ENCODE results near the gene EMSY.
"Not testable (repeated sequence)": the region's sequence is repeated elsewhere in the genome, so short reads cannot be mapped to it uniquely, and the experiment has no call there.

The EMSY gene

GRCh38 chr11:76579056-76579751 lies 134.4 kb downstream of the EMSY start:
- Histone ChIP-seq H3K4me3 (replicated peaks; ENCODE audit: insufficient read depth, low read length) (no peak overlapping the region), H3K27me3 (ENCODE audit: insufficient read depth, poor library complexity, severe bottlenecking) (no peaks in the 10 kb centered on the region), H3K27ac (replicated peaks) (no peak overlapping the region)
- no peak for DNase-seq (ENCODE audit: low read depth in 1 of 2, low spot score in 1 of 2)
- no peak for TF ChIP-seq CTCF (IDR thresholded peaks at IDR 0.05; ENCODE audit: insufficient read depth, low read length)
- no peak for TF ChIP-seq POLR2AphosphoS5 (IDR thresholded peaks at IDR 0.05; ENCODE audit: low read depth)
- TF ChIP-seq REST (IDR thresholded peaks at IDR 0.05; ENCODE audit: insufficient replicate concordance, low read depth): no peak
- no peak for TF ChIP-seq GABPA (IDR thresholded peaks at IDR 0.05; ENCODE audit: low read depth)
- TF ChIP-seq SPI1 (IDR thresholded peaks at IDR 0.05; ENCODE audit: borderline replicate concordance, low read depth): no peak

GRCh38 chr11:76579752-76580151 lies 134.9 kb downstream of the EMSY start:
- Histone ChIP-seq H3K27me3 (ENCODE audit: insufficient read depth, poor library complexity, severe bottlenecking) (no peaks in the 10 kb centered on the region), H3K4me3 (replicated peaks; ENCODE audit: insufficient read depth, low read length) (no peak overlapping the region), H3K27ac (replicated peaks) (no peak overlapping the region)
- DNase-seq (ENCODE audit: low read depth in 1 of 2, low spot score in 1 of 2): no peak
- TF ChIP-seq REST (IDR thresholded peaks at IDR 0.05; ENCODE audit: insufficient replicate concordance, low read depth) (no peak), SPI1 (IDR thresholded peaks at IDR 0.05; ENCODE audit: borderline replicate concordance, low read depth) (no peak), POLR2AphosphoS5 (IDR thresholded peaks at IDR 0.05; ENCODE audit: low read depth) (no peak), CTCF (IDR thresholded peaks at IDR 0.05; ENCODE audit: insufficient read depth, low read length) (no peak), GABPA (IDR thresholded peaks at IDR 0.05; ENCODE audit: low read depth) (no peak)

GRCh38 chr11:76582471-76582870 lies 137.7 kb downstream of the EMSY start:
- not testable (repeated sequence) for H3K4me3 ChIP-seq (replicated peaks; ENCODE audit: insufficient read depth, low read length); H3K27ac ChIP-seq (replicated peaks)

GRCh38 chr11:76587820-76588454 lies 143.1 kb downstream of the EMSY start:
- no peak for DNase-seq (ENCODE audit: low read depth in 1 of 2, low spot score in 1 of 2)
- TF ChIP-seq POLR2AphosphoS5 (IDR thresholded peaks at IDR 0.05; ENCODE audit: low read depth): no peak
- no peak for TF ChIP-seq SPI1 (IDR thresholded peaks at IDR 0.05; ENCODE audit: borderline replicate concordance, low read depth)
- no peak for TF ChIP-seq REST (IDR thresholded peaks at IDR 0.05; ENCODE audit: insufficient replicate concordance, low read depth)
- TF ChIP-seq CTCF (IDR thresholded peaks at IDR 0.05; ENCODE audit: insufficient read depth, low read length): no peak
- TF ChIP-seq GABPA (IDR thresholded peaks at IDR 0.05; ENCODE audit: low read depth): no peak
- Histone ChIP-seq H3K27ac (replicated peaks) (no peak overlapping the region), H3K27me3 (ENCODE audit: insufficient read depth, poor library complexity, severe bottlenecking) (no peaks in the 10 kb centered on the region), H3K4me3 (replicated peaks; ENCODE audit: insufficient read depth, low read length) (no peak overlapping the region)

More at GRCh38 chr11:76582471-76582870, 137.7 kb downstream of the EMSY start:
- not testable (repeated sequence) for DNase-seq (ENCODE audit: low read depth in 1 of 2, low spot score in 1 of 2); H3K27me3 ChIP-seq (ENCODE audit: insufficient read depth, poor library complexity, severe bottlenecking)

Data from HL-60 (cell line).